ENCODE measurements around the gene NUP133. TPM values are rescaled to one million over a fixed set of nuclear protein-coding genes. Genes with fewer than 3 reads are reported as not detected.

NUP133 gene
- polyA plus RNA-seq, 1 experiment, result 20.8 TPM

DNA sequence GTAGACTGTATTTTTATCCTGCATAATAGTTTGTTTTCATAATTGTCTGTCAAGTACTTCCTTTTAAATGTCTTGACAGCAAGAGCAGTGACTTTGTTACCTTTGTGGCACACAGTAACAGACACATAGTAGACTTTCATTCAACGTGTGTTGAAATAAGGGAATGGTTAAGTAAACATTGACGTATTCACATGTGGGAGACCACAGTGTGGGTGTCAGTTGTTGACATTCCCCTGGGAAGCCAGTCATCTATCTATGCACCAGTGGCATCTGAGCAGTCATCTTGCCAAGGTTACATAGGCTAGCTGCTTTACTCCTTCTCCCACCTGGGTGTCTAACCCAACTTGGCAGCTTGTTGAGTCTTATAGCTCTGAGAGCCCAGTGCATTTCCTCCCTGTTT lies 1.4 kb upstream of the NUP133 start:
- POLR2A ChIA-PET, result no interaction called here

DNA sequence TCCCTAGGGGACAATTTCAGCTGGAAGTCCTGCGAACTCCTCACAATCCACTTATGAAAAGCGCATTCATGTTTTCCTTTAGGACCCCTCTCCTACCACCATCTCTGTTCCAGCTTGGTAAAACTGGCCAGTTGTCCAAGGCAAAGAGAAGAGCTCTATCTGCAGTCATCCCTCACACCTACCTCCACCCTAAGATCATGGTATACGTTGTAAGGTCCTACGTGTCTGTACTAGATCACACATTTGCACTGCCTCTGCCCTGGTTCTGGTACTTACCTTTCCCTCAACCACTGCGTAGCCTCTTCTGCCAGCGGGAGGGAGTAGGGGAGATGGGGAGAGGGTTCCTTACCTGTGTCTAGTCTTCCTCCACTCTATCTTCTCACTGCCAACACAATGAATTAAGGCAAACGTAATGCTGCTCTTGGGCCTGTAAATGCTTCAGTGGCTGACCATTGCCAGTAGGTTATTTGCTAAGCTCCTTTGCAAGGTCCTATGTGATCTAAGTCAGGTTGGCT lies 739 bp upstream of the NUP133 start:
- CTCF ChIA-PET, result interaction anchor here (0.6 to 1.4 kb wide), 4 partner anchors 9 to 50 kb away, joined by 3 to 4 read pairs (median 3); partner anchors contain the start of gene ABCB10
- peak overlapping the region; percentile 83 for H3K4me3 ChIP-seq (ENCODE audit: low read depth, low read length)
- no peaks in the 10 kb centered on the region for H3K36me3 ChIP-seq (ENCODE audit: control insufficient read depth, insufficient read depth, low read length)
- TF ChIP-seq, protein P1, sequence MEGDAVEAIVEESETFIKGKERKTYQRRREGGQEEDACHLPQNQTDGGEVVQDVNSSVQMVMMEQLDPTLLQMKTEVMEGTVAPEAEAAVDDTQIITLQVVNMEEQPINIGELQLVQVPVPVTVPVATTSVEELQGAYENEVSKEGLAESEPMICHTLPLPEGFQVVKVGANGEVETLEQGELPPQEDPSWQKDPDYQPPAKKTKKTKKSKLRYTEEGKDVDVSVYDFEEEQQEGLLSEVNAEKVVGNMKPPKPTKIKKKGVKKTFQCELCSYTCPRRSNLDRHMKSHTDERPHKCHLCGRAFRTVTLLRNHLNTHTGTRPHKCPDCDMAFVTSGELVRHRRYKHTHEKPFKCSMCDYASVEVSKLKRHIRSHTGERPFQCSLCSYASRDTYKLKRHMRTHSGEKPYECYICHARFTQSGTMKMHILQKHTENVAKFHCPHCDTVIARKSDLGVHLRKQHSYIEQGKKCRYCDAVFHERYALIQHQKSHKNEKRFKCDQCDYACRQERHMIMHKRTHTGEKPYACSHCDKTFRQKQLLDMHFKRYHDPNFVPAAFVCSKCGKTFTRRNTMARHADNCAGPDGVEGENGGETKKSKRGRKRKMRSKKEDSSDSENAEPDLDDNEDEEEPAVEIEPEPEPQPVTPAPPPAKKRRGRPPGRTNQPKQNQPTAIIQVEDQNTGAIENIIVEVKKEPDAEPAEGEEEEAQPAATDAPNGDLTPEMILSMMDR (IDR thresholded peaks at IDR 0.05; ENCODE audit: insufficient read depth, low read depth, low read length), result no peak
- H3K27me3 ChIP-seq (ENCODE audit: control insufficient read depth, insufficient read depth, low read length), result no peaks in the 10 kb centered on the region
- POLR2A ChIA-PET, result no interaction called here
- no peak for DNase-seq (ENCODE audit: low read depth)

More for the DNA sequence above, 1.4 kb upstream of the NUP133 start:
- no peak for DNase-seq (ENCODE audit: low read depth)
- Histone ChIP-seq H3K36me3 (ENCODE audit: control insufficient read depth, insufficient read depth, low read length) (no peaks in the 10 kb centered on the region), H3K27me3 (ENCODE audit: control insufficient read depth, insufficient read depth, low read length) (no peaks in the 10 kb centered on the region), H3K4me3 (ENCODE audit: low read depth, low read length) (no peak overlapping the region)
- TF ChIP-seq, protein P1 (IDR thresholded peaks at IDR 0.05; ENCODE audit: insufficient read depth, low read depth, low read length), result no peak
- CTCF ChIA-PET, result no interaction called here

DNA sequence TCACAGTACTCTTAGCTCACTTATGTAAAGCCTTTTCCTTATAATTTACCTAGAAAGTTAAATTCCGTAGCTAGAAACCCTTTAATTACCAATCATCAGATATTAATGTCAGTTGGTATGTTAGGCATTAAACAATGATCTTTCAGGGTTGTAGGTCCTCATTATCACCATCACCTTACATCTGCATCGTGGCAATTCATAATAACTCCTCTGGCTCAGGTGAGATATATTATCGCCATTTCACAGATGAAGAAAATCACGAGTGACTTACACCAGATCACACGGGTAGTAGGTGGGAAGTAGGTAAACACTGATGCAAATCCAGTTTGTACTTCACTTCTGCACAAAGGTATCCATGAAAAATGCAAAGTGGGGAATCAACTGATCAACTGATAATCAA lies 639 bp downstream of the NUP133 start:
- Histone ChIP-seq H3K36me3 (ENCODE audit: control insufficient read depth, insufficient read depth, low read length) (no peaks in the 10 kb centered on the region), H3K4me3 (ENCODE audit: low read depth, low read length) (peak overlapping the region; percentile 83), H3K27me3 (ENCODE audit: control insufficient read depth, insufficient read depth, low read length) (no peaks in the 10 kb centered on the region)
- no peak for DNase-seq (ENCODE audit: low read depth)
- TF ChIP-seq, protein P1 (IDR thresholded peaks at IDR 0.05; ENCODE audit: insufficient read depth, low read depth, low read length), result no peak
- ChIA-PET CTCF (no interaction called here), POLR2A (no interaction called here)

DNA sequence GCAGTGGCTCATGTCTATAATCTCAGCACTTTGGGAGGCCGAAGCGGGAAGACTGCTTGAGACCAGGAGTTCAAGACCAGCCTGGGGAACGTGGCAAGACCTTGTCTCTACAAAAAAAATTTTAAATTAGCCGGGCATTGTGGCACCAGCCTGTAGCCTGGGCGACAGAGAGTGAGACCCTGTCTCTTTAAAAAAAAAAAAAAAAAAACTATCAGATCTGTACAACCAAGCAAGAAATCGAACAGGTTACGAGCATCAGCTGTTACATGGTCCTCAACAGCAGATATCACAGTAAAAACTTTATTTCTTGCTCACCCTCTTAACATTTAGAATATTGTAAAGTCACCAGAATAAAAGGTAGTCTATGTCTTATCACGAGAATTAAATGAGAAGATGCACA lies 1.5 kb downstream of the NUP133 start:
- TF ChIP-seq, protein P1 (IDR thresholded peaks at IDR 0.05; ENCODE audit: insufficient read depth, low read depth, low read length), result no peak
- Histone ChIP-seq H3K36me3 (ENCODE audit: control insufficient read depth, insufficient read depth, low read length) (no peaks in the 10 kb centered on the region), H3K4me3 (ENCODE audit: low read depth, low read length) (no peak overlapping the region), H3K27me3 (ENCODE audit: control insufficient read depth, insufficient read depth, low read length) (no peaks in the 10 kb centered on the region)
- no peak for DNase-seq (ENCODE audit: low read depth)
- ChIA-PET POLR2A (no interaction called here), CTCF (interaction anchor here (0.5 kb wide), 1 partner anchor 1266 kb away, joined by 3 read pairs; no protein-coding TSS in a partner anchor)

DNA sequence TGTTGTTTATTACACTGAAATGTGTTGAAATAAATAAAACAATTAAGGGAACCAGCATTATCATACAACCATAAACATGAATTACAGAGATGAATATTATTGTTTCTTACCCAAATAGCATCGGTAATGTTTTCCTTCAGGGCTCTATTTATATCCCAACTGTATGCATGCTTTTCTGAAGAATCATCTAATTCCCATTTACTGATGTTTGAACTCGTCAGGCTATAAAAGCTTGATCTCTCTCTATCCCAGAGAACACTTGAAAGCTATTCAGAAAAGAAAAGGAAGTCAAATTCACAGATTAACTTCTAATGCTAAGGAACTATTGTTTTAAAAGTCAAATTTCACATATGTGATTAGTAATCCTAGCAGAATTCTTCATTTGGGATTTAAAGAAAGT lies 12.4 kb downstream of the NUP133 start:
- Histone ChIP-seq H3K27me3 (ENCODE audit: control insufficient read depth, insufficient read depth, low read length) (no peaks in the 10 kb centered on the region), H3K36me3 (ENCODE audit: control insufficient read depth, insufficient read depth, low read length) (peaks cover 10% of the 10 kb centered on the region), H3K4me3 (ENCODE audit: low read depth, low read length) (no peak overlapping the region)
- ChIA-PET CTCF (interaction anchor here (1.8 to 6.5 kb wide), 2 partner anchors 9 to 12 kb away, joined by 3 to 41 read pairs; no protein-coding TSS in a partner anchor), POLR2A (no interaction called here)
- DNase-seq (ENCODE audit: low read depth), result no peak
- TF ChIP-seq, protein P1 (IDR thresholded peaks at IDR 0.05; ENCODE audit: insufficient read depth, low read depth, low read length), result no peak

All from BJ (cell line).